ENCODE data around the gene NLRP6. TPM values are rescaled to one million over a fixed set of nuclear protein-coding genes. Genes with fewer than 3 reads are reported as not detected.

Gene NLRP6
- total and polyA plus RNA-seq, 5 donors, result 0.02 to 0.24 (median 0.11) TPM; not detected in 2

- Histone ChIP-seq H3K4me1 (ENCODE audit: control insufficient read depth, insufficient read depth, low read length) (no peaks in the 10 kb centered on the region), H3K27me3 (ENCODE audit: control insufficient read depth, insufficient read depth) (no peaks in the 10 kb centered on the region), H3K4me3 (ENCODE audit: low read length) (no peak overlapping the region), H3K27ac (ENCODE audit: low read length) (peak overlapping the region; percentile 95), H3K9me3 (ENCODE audit: control insufficient read depth, low read length) (no peaks in the 10 kb centered on the region)
- intact Hi-C loops (cut with DNase I), result loop anchor here in 1 of 4 donors (5.0 kb wide), 1 partner anchor 34 kb away; the partner anchor contains the start of genes BET1L and RIC8A
- 81% methylated on average over 5 of the region's 5 CpGs for WGBS
- DNase-seq, result no peak
- ATAC-seq, result peak in 1 of 2 donors; percentile 42
Observed at GRCh38 chr11:241634-242033, 36.6 kb upstream of the NLRP6 start.

DNA sequence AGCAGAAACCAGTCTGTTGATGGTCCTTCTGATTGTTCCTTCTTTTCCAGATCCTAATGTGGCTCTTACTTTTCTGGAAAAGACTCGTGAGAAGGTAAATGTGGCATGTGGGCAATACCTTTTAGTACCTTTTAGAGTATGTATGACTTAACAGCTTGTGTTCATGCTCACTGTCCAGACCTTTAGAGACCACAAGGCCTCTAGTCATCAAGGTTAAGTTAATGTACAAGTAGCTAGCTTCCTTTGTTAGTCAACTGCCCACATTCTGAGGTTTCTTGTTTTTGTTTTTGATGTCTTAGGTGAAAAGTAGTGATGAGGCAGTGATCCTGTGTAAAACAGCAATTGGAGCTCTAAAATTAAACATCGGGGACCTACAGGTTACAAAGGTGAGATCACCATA, 33.8 kb upstream of the NLRP6 start:
- DNase-seq (no peak), ATAC-seq (no peak)
- Histone ChIP-seq H3K4me3 (ENCODE audit: low read length) (no peak overlapping the region), H3K27ac (ENCODE audit: low read length) (no peak overlapping the region), H3K9me3 (ENCODE audit: control insufficient read depth, low read length) (no peaks in the 10 kb centered on the region), H3K4me1 (ENCODE audit: control insufficient read depth, insufficient read depth, low read length) (no peaks in the 10 kb centered on the region), H3K27me3 (ENCODE audit: control insufficient read depth, insufficient read depth) (no peaks in the 10 kb centered on the region)
- intact Hi-C loops (cut with DNase I), result loop anchor here in 1 of 4 donors (5.0 kb wide), 1 partner anchor 37 kb away; the partner anchor contains the start of genes BET1L and RIC8A
- WGBS, result 96% methylated on average over 2 of the region's 2 CpGs

DNA sequence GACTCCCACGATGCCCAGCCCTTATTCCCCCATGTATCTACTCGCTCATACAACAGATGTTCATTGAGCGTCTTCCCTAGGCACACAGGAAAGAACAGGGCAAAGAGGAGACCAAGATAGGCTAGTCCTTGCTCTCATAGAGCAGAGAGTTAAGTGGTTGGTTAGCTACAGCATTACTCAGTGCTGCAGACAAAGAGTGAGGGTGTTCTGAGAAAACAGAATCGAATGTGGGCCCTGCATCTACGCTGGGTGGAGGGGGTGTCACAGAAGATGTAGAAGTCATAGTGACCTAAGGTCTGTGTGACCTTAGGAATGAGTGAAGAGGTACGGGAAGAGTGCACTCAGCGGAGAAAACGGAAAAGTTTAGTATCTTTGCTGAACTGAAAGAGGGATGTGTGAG, 29.1 kb upstream of the NLRP6 start:
- H3K9me3 ChIP-seq (ENCODE audit: control insufficient read depth, low read length), result no peaks in the 10 kb centered on the region
- no peak for DNase-seq
- no peaks in the 10 kb centered on the region for H3K27me3 ChIP-seq (ENCODE audit: control insufficient read depth, insufficient read depth)
- ATAC-seq, result no peak
- 76% methylated on average over 8 of the region's 8 CpGs for WGBS
- no peaks in the 10 kb centered on the region for H3K4me1 ChIP-seq (ENCODE audit: control insufficient read depth, insufficient read depth, low read length)
- intact Hi-C loops (cut with DNase I), result no loop called here
- H3K27ac ChIP-seq (ENCODE audit: low read length), result no peak overlapping the region
- no peak overlapping the region for H3K4me3 ChIP-seq (ENCODE audit: low read length)

GRCh38 chr11:250274-250673, 27.9 kb upstream of the NLRP6 start:
- H3K27me3 ChIP-seq (ENCODE audit: control insufficient read depth, insufficient read depth), result no peaks in the 10 kb centered on the region
- no peak overlapping the region for H3K27ac ChIP-seq (ENCODE audit: low read length)
- intact Hi-C loops (cut with DNase I), result no loop called here
- 88% methylated on average over 5 of the region's 5 CpGs for WGBS
- no peak overlapping the region for H3K4me3 ChIP-seq (ENCODE audit: low read length)
- no peaks in the 10 kb centered on the region for H3K4me1 ChIP-seq (ENCODE audit: control insufficient read depth, insufficient read depth, low read length)
- ATAC-seq (no peak), DNase-seq (no peak)
- no peaks in the 10 kb centered on the region for H3K9me3 ChIP-seq (ENCODE audit: control insufficient read depth, low read length)

DNA sequence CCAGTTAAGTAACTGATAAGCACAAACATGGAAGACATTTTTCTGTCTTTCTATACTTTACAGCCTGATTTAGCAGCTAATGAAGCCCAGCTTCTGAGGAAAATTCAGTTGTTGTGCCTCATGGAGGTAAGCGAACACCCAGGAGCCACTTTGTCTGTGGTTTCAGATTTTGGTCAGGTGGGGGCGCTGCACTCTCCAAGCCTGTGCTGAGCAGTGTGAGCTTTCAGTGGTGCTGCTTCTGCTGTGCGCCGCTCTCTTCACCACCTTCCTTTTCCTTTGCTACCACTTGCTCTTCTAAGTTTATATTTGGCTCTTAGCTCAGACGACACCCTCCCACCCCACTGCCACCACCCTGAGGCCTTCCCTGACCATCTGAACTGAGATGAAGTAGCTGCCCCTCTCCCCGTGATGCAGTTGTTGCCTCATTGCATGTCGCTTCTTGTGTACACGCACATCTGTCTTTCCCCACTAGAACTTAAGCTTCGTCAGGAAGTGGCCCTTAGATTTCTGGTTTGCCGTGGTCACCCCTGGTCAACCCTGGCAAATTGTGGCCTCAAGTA, 27.4 kb upstream of the NLRP6 start:
- Histone ChIP-seq H3K4me3 (ENCODE audit: low read length) (no peak overlapping the region), H3K27ac (ENCODE audit: low read length) (no peak overlapping the region), H3K4me1 (ENCODE audit: control insufficient read depth, insufficient read depth, low read length) (no peaks in the 10 kb centered on the region), H3K27me3 (ENCODE audit: control insufficient read depth, insufficient read depth) (no peaks in the 10 kb centered on the region), H3K9me3 (ENCODE audit: control insufficient read depth, low read length) (no peaks in the 10 kb centered on the region)
- intact Hi-C loops (cut with DNase I), result no loop called here
- WGBS, result 76% methylated on average over 10 of the region's 10 CpGs
- peak; percentile 58 to 78 for ATAC-seq
- peak; percentile 46 to 79 (median 76) for DNase-seq

DNA sequence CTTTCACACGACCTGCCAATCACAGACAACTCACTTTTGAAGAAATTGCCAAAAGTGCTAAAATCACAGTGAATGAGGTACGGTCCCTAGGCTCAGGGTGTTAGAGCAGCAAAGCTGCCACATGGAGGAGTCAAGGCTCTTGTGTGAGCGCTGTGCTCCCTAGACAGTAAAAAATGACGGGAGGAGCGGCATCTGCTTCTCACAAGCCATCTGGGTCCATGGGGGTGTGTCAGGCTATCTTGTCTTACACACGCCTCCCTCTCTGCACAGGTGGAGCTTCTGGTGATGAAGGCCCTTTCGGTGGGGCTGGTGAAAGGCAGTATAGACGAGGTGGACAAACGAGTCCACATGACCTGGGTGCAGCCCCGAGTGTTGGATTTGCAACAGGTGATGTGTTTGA, 26.7 kb upstream of the NLRP6 start:
- Histone ChIP-seq H3K27ac (ENCODE audit: low read length) (no peak overlapping the region), H3K4me1 (ENCODE audit: control insufficient read depth, insufficient read depth, low read length) (no peaks in the 10 kb centered on the region), H3K4me3 (ENCODE audit: low read length) (no peak overlapping the region), H3K27me3 (ENCODE audit: control insufficient read depth, insufficient read depth) (no peaks in the 10 kb centered on the region), H3K9me3 (ENCODE audit: control insufficient read depth, low read length) (no peaks in the 10 kb centered on the region)
- intact Hi-C loops (cut with DNase I), result no loop called here
- ATAC-seq (no peak), DNase-seq (no peak)
- WGBS, result 79% methylated on average over 10 of the region's 10 CpGs

DNA sequence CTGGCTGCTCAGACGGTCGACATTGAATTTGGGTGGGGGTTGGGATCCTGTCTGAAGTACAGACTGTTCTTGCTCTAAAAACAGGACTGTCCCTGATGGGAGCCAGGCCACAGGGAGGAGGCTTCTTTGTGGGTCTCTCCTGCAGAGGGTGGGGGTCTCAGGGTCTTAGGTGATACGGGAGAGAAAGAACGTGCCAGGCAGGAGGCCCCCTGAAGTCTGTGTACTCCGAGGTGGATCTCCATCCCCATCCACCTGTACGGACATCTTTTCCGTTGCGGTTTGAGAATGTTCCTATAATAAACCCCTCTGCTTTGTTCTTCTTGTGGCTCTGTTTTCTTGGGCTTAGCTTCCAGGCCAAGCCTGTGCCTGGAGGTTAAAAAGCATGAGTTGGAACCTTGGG, 25.5 kb upstream of the NLRP6 start:
- Histone ChIP-seq H3K4me1 (ENCODE audit: control insufficient read depth, insufficient read depth, low read length) (no peaks in the 10 kb centered on the region), H3K4me3 (ENCODE audit: low read length) (no peak overlapping the region), H3K9me3 (ENCODE audit: control insufficient read depth, low read length) (no peaks in the 10 kb centered on the region), H3K27ac (ENCODE audit: low read length) (no peak overlapping the region), H3K27me3 (ENCODE audit: control insufficient read depth, insufficient read depth) (no peaks in the 10 kb centered on the region)
- ATAC-seq (no peak), DNase-seq (no peak)
- intact Hi-C loops (cut with DNase I), result no loop called here
- 88% methylated on average over 8 of the region's 8 CpGs for WGBS

- Histone ChIP-seq H3K9me3 (ENCODE audit: control insufficient read depth, low read length) (no peaks in the 10 kb centered on the region), H3K27me3 (ENCODE audit: control insufficient read depth, insufficient read depth) (no peaks in the 10 kb centered on the region), H3K4me1 (ENCODE audit: control insufficient read depth, insufficient read depth, low read length) (no peaks in the 10 kb centered on the region), H3K4me3 (ENCODE audit: low read length) (no peak overlapping the region), H3K27ac (ENCODE audit: low read length) (no peak overlapping the region)
- intact Hi-C loops (cut with DNase I), result no loop called here
- 70% methylated on average over 13 of the region's 13 CpGs for WGBS
- ATAC-seq, result no peak
- no peak for DNase-seq
Observed at GRCh38 chr11:253160-253885, 24.9 kb upstream of the NLRP6 start.

- Histone ChIP-seq H3K9me3 (ENCODE audit: control insufficient read depth, low read length) (no peaks in the 10 kb centered on the region), H3K27ac (ENCODE audit: low read length) (no peak overlapping the region), H3K27me3 (ENCODE audit: control insufficient read depth, insufficient read depth) (no peaks in the 10 kb centered on the region), H3K4me1 (ENCODE audit: control insufficient read depth, insufficient read depth, low read length) (no peaks in the 10 kb centered on the region), H3K4me3 (ENCODE audit: low read length) (no peak overlapping the region)
- WGBS, result 90% methylated on average over 5 of the region's 5 CpGs
- DNase-seq (no peak), ATAC-seq (no peak)
- intact Hi-C loops (cut with DNase I), result no loop called here
Observed at GRCh38 chr11:253886-254270, 24.3 kb upstream of the NLRP6 start.

DNA sequence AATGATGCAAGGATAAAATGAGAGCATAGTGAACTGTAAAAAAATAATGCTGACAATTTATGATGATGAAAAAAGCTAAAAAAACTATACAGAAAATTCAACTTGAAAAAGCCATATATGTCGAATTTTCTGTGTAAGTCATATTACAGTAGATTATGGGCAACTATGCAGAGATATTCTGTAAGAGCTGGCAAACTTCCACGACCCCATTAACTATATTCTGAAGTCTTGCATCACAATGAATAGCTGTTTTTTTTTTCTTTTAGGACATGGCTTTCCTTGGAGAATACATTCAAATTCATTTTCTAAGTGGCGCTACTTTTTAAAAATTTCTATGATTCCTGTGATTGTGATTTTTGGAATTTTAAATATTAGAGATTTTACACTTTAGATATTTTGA, 23.0 kb upstream of the NLRP6 start:
- H3K9me3 ChIP-seq (ENCODE audit: control insufficient read depth, low read length), result no peaks in the 10 kb centered on the region
- no peak overlapping the region for H3K27ac ChIP-seq (ENCODE audit: low read length)
- DNase-seq, result no peak
- intact Hi-C loops (cut with DNase I), result no loop called here
- no peak overlapping the region for H3K4me3 ChIP-seq (ENCODE audit: low read length)
- H3K4me1 ChIP-seq (ENCODE audit: control insufficient read depth, insufficient read depth, low read length), result no peaks in the 10 kb centered on the region
- no peak for ATAC-seq
- 49% methylated on average over 3 of the region's 3 CpGs for WGBS
- H3K27me3 ChIP-seq (ENCODE audit: control insufficient read depth, insufficient read depth), result no peaks in the 10 kb centered on the region

- intact Hi-C loops (cut with DNase I), result no loop called here
- WGBS, result 94% methylated on average over 2 of the region's 2 CpGs
- no peak for DNase-seq
Observed at GRCh38 chr11:255816-256215, 22.4 kb upstream of the NLRP6 start.

More at GRCh38 chr11:255816-256215, 22.4 kb upstream of the NLRP6 start:
- no peak for ATAC-seq
- H3K27me3 ChIP-seq (ENCODE audit: control insufficient read depth, insufficient read depth), result no peaks in the 10 kb centered on the region
- no peaks in the 10 kb centered on the region for H3K9me3 ChIP-seq (ENCODE audit: control insufficient read depth, low read length)
- H3K27ac ChIP-seq (ENCODE audit: low read length), result no peak overlapping the region
- no peaks in the 10 kb centered on the region for H3K4me1 ChIP-seq (ENCODE audit: control insufficient read depth, insufficient read depth, low read length)
- no peak overlapping the region for H3K4me3 ChIP-seq (ENCODE audit: low read length)
